HEK293T (cell line): ENCODE data around the gene CYP1A2.

ENCODE experiments used
- ARNT ChIP-seq: fragments of 450-650 bp; IDR thresholded peaks from 2 replicates; pipeline ENCODE4 v1.6.1; 2017; ENCODE audit warnings: mild to moderate bottlenecking
- BHLHE40 ChIP-seq: fragments of 450-650 bp; IDR thresholded peaks from 2 replicates; pipeline ENCODE4 v1.6.1; 2016; ENCODE audit warnings: mild to moderate bottlenecking, moderate library complexity, borderline replicate concordance
- ELF4 ChIP-seq: fragments of 450-650 bp; IDR thresholded peaks from 2 replicates; pipeline ENCODE4 v1.6.1; 2017; ENCODE audit warnings: antibody characterized with exemption
- FOXA1 ChIP-seq: fragments of 450-650 bp; IDR thresholded peaks from 2 replicates; pipeline ENCODE4 v1.6.1; 2016; ENCODE audit warnings: mild to moderate bottlenecking
- FOXK2 ChIP-seq: fragments of 450-650 bp; IDR thresholded peaks from 2 replicates; pipeline ENCODE4 v1.6.1; 2016; ENCODE audit warnings: mild to moderate bottlenecking
- FOXM1 ChIP-seq: fragments of 450-650 bp; IDR thresholded peaks from 2 replicates; pipeline ENCODE4 v1.6.1; 2017; ENCODE audit warnings: mild to moderate bottlenecking, borderline replicate concordance
- L3MBTL2 ChIP-seq: fragments of 450-650 bp; conservative IDR thresholded peaks from 2 replicates; pipeline ENCODE4 v1.6.1; 2016; ENCODE audit warnings: mild to moderate bottlenecking
- LEF1 ChIP-seq: fragments of 450-650 bp; IDR thresholded peaks from 2 replicates; pipeline ENCODE4 v1.6.1; 2017; ENCODE audit warnings: mild to moderate bottlenecking, borderline replicate concordance
- NFRKB ChIP-seq: fragments of 450-650 bp; IDR thresholded peaks from 2 replicates; pipeline ENCODE4 v1.6.1; 2016; ENCODE audit warnings: mild to moderate bottlenecking, moderate library complexity
- SP1 ChIP-seq: fragments of 450-650 bp; IDR thresholded peaks from 2 replicates; pipeline ENCODE4 v1.6.1; 2017
- SUZ12 ChIP-seq: fragments of 450-650 bp; IDR thresholded peaks from 2 replicates; pipeline ENCODE4 v1.6.1; 2016; ENCODE audit warnings: mild to moderate bottlenecking
- TARDBP ChIP-seq: fragments of 450-650 bp; IDR thresholded peaks from 2 replicates; pipeline ENCODE4 v1.6.1; 2016
- ZNF384 ChIP-seq: fragments of 450-650 bp; IDR thresholded peaks from 2 replicates; pipeline ENCODE4 v1.6.1; 2016
- TF ChIP-seq, protein P1 (sequence below): fragments of 450-650 bp; IDR thresholded peaks from 2 replicates; pipeline ENCODE4 v1.6.1; 2016

DNA sequence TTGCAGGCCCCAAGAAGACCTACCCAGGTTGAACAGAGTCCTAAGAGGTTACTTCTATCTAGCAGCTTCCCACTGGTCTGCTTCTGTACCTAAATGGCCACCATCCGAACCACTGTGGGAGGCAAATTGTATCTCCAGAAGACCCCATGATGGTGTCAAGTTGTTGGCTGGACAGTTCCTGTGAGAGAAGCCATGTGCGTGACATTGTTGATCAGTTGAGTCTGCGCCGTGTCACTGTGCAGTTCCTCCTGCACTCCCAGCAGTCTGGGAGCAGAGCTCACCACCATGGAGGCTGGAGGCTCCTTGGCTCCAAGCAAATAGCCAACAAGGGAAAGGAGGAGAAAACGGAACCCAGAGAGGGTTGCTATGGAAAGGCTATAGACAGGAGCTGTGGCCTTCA, 15.8 kb upstream of the CYP1A2 start:
- TF ChIP-seq FOXM1 = no peak
- TF ChIP-seq NFRKB = no peak
- no peak for TF ChIP-seq SUZ12
- TF ChIP-seq FOXA1 = no peak
- TF ChIP-seq L3MBTL2 = no peak
- TF ChIP-seq, protein P1, sequence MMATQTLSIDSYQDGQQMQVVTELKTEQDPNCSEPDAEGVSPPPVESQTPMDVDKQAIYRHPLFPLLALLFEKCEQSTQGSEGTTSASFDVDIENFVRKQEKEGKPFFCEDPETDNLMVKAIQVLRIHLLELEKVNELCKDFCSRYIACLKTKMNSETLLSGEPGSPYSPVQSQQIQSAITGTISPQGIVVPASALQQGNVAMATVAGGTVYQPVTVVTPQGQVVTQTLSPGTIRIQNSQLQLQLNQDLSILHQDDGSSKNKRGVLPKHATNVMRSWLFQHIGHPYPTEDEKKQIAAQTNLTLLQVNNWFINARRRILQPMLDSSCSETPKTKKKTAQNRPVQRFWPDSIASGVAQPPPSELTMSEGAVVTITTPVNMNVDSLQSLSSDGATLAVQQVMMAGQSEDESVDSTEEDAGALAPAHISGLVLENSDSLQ = no peak
- TF ChIP-seq FOXK2 = no peak
- no peak for TF ChIP-seq ELF4
- no peak for TF ChIP-seq SP1
- no peak for TF ChIP-seq BHLHE40
- no peak for TF ChIP-seq TARDBP
- TF ChIP-seq LEF1 = no peak
- TF ChIP-seq ARNT = no peak
- TF ChIP-seq ZNF384 = no peak
